ENCODE measurements around the gene PIP4K2C.
"Not testable (repeated sequence)": the region's sequence is repeated elsewhere in the genome, so short reads cannot be mapped to it uniquely, and the experiment has no call there.

Gene PIP4K2C

GRCh38 chr12:57558864-57559263, 32.1 kb upstream of the PIP4K2C start:
- H3K4me3 ChIP-seq (ENCODE audit: low read depth, low read length), result no peak overlapping the region
- DNase-seq (ENCODE audit: low read depth, low spot score), result no peak
- no peak for TF ChIP-seq CTCF (IDR thresholded peaks at IDR 0.05; ENCODE audit: low read depth, low read length)
- in situ Hi-C loops (cut with HindIII; ENCODE audit: low sequenced_read_pairs), result no loop called here

- in situ Hi-C loops (cut with HindIII; ENCODE audit: low sequenced_read_pairs), result no loop called here
- no peak for TF ChIP-seq CTCF (IDR thresholded peaks at IDR 0.05; ENCODE audit: low read depth, low read length)
- no peak for DNase-seq (ENCODE audit: low read depth, low spot score)
- H3K4me3 ChIP-seq (ENCODE audit: low read depth, low read length), result no peak overlapping the region
Observed at GRCh38 chr12:57560516-57560915, 30.5 kb upstream of the PIP4K2C start.

GRCh38 chr12:57561117-57561516, 29.9 kb upstream of the PIP4K2C start:
- DNase-seq (ENCODE audit: low read depth, low spot score); in situ Hi-C loops (cut with HindIII; ENCODE audit: low sequenced_read_pairs): not testable (repeated sequence)

GRCh38 chr12:57563358-57563757, 27.6 kb upstream of the PIP4K2C start:
- DNase-seq (ENCODE audit: low read depth, low spot score), result no peak
- in situ Hi-C loops (cut with HindIII; ENCODE audit: low sequenced_read_pairs), result no loop called here
- no peak overlapping the region for H3K4me3 ChIP-seq (ENCODE audit: low read depth, low read length)
- no peak for TF ChIP-seq CTCF (IDR thresholded peaks at IDR 0.05; ENCODE audit: low read depth, low read length)

More at GRCh38 chr12:57561117-57561516, 29.9 kb upstream of the PIP4K2C start:
- H3K4me3 ChIP-seq (ENCODE audit: low read depth, low read length), result not testable (repeated sequence)

GRCh38 chr12:57564178-57564740, 26.7 kb upstream of the PIP4K2C start:
- no peak overlapping the region for H3K4me3 ChIP-seq (ENCODE audit: low read depth, low read length)
- DNase-seq (ENCODE audit: low read depth, low spot score), result no peak
- no peak for TF ChIP-seq CTCF (IDR thresholded peaks at IDR 0.05; ENCODE audit: low read depth, low read length)
- in situ Hi-C loops (cut with HindIII; ENCODE audit: low sequenced_read_pairs), result no loop called here

GRCh38 chr12:57568838-57569237, 22.2 kb upstream of the PIP4K2C start:
- no peak for DNase-seq (ENCODE audit: low read depth, low spot score)
- no peak overlapping the region for H3K4me3 ChIP-seq (ENCODE audit: low read depth, low read length)
- no peak for TF ChIP-seq CTCF (IDR thresholded peaks at IDR 0.05; ENCODE audit: low read depth, low read length)
- in situ Hi-C loops (cut with HindIII; ENCODE audit: low sequenced_read_pairs), result no loop called here

GRCh38 chr12:57569858-57570257, 21.1 kb upstream of the PIP4K2C start:
- in situ Hi-C loops (cut with HindIII; ENCODE audit: low sequenced_read_pairs), result no loop called here
- no peak for DNase-seq (ENCODE audit: low read depth, low spot score)
- H3K4me3 ChIP-seq (ENCODE audit: low read depth, low read length), result no peak overlapping the region
- no peak for TF ChIP-seq CTCF (IDR thresholded peaks at IDR 0.05; ENCODE audit: low read depth, low read length)

- H3K4me3 ChIP-seq (ENCODE audit: low read depth, low read length); in situ Hi-C loops (cut with HindIII; ENCODE audit: low sequenced_read_pairs); DNase-seq (ENCODE audit: low read depth, low spot score): not testable (repeated sequence)
Observed at GRCh38 chr12:57570438-57570837, 20.6 kb upstream of the PIP4K2C start.
